ENCODE measurements around the gene SPSB1.

DNA sequence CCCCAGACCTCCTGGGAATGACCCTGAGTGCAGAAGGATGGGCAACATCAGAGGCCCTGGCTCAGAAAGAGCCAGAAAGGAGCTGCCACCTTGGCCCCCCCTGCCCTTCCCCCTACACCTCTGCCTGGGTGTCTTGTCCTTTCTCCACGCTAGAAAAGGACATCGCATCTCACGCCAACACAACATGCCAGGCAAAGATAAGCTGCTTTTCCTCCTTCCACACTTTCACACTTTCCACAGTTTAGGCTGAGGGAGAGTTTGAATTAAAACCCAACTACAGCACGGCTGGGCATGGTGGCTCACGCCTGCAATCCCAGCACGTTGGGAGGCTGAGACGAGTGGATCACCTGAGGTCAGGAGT, 109.5 kb downstream of the SPSB1 start:
- TF ChIP-seq POLR2AphosphoS5 (IDR thresholded peaks at IDR 0.05; ENCODE audit: low read depth, low read length), result no peak
- TF ChIP-seq SIN3A (IDR thresholded peaks at IDR 0.05; ENCODE audit: borderline replicate concordance, insufficient read depth, low read length), result no peak
- TF ChIP-seq, protein P1, sequence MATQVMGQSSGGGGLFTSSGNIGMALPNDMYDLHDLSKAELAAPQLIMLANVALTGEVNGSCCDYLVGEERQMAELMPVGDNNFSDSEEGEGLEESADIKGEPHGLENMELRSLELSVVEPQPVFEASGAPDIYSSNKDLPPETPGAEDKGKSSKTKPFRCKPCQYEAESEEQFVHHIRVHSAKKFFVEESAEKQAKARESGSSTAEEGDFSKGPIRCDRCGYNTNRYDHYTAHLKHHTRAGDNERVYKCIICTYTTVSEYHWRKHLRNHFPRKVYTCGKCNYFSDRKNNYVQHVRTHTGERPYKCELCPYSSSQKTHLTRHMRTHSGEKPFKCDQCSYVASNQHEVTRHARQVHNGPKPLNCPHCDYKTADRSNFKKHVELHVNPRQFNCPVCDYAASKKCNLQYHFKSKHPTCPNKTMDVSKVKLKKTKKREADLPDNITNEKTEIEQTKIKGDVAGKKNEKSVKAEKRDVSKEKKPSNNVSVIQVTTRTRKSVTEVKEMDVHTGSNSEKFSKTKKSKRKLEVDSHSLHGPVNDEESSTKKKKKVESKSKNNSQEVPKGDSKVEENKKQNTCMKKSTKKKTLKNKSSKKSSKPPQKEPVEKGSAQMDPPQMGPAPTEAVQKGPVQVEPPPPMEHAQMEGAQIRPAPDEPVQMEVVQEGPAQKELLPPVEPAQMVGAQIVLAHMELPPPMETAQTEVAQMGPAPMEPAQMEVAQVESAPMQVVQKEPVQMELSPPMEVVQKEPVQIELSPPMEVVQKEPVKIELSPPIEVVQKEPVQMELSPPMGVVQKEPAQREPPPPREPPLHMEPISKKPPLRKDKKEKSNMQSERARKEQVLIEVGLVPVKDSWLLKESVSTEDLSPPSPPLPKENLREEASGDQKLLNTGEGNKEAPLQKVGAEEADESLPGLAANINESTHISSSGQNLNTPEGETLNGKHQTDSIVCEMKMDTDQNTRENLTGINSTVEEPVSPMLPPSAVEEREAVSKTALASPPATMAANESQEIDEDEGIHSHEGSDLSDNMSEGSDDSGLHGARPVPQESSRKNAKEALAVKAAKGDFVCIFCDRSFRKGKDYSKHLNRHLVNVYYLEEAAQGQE (IDR thresholded peaks at IDR 0.05; ENCODE audit: insufficient read depth in 1 of 2, low read depth in 2 of 2, low read length in 2 of 2), result no peak
- no peak for TF ChIP-seq TAF1 (IDR thresholded peaks at IDR 0.05; ENCODE audit: borderline replicate concordance, insufficient read depth, low read length)
- no peak for TF ChIP-seq FOXP2 (optimal IDR thresholded peaks at IDR 0.05; ENCODE audit: borderline replicate concordance, extremely low read depth, extremely low read length, insufficient read depth)
